OCI-LY1 (cell line): ENCODE measurements around the gene GHRH.

Experiments used
- H2AFZ ChIP-seq: fragments of 200-600 bp; sonication (generic), shearing (Covaris generic); 2 replicates; pipeline ENCODE4 v1.6.0; 2014; ENCODE audit warnings: antibody characterized with exemption, mild to moderate bottlenecking, low read length
- H3F3A ChIP-seq: fragments of 200-600 bp; sonication (generic), shearing (Covaris generic); 2 replicates; pipeline ENCODE4 v1.6.0; 2014; ENCODE audit warnings: mild to moderate bottlenecking, antibody characterized with exemption, low read length, moderate library complexity; ENCODE audit not compliant: insufficient read depth
- H3K27ac ChIP-seq: fragments of 200-600 bp; sonication (generic); 2 replicates; pipeline ENCODE4 v1.5.1; 2014; ENCODE audit warnings: low read length, mixed run types, mild to moderate bottlenecking, low read depth; ENCODE audit not compliant: poor library complexity, severe bottlenecking
- H3K27me3 ChIP-seq: fragments of 200-600 bp; sonication (generic); 2 replicates; pipeline ENCODE4 v1.6.0; 2014; ENCODE audit warnings: antibody characterized with exemption, mild to moderate bottlenecking, low read length, moderate library complexity; ENCODE audit not compliant: insufficient read depth
- H3K36me3 ChIP-seq: fragments of 200-600 bp; sonication (generic); 2 replicates; pipeline ENCODE4 v1.6.1; 2014; ENCODE audit warnings: mild to moderate bottlenecking, antibody characterized with exemption, low read length, moderate library complexity, mixed read lengths; ENCODE audit not compliant: insufficient read depth
- H3K4me1 ChIP-seq: fragments of 200-600 bp; sonication (generic); 2 replicates; pipeline ENCODE4 v1.5.1; 2014; ENCODE audit warnings: mild to moderate bottlenecking, low read length, moderate library complexity; ENCODE audit not compliant: insufficient read depth, severe bottlenecking
- H3K4me2 ChIP-seq: fragments of 200-600 bp; sonication (generic), shearing (Covaris generic); 2 replicates; pipeline ENCODE4 v1.6.1; 2014; ENCODE audit warnings: low read length
- H3K4me3 ChIP-seq: fragments of 200-600 bp; sonication (generic); 2 replicates; pipeline ENCODE4 v1.5.1; 2014; ENCODE audit warnings: low read length, low read depth, mild to moderate bottlenecking, mixed read lengths; ENCODE audit not compliant: poor library complexity, severe bottlenecking
- H3K79me2 ChIP-seq: fragments of 200-600 bp; shearing (Covaris generic); 2 replicates; pipeline ENCODE4 v1.6.1; 2016; ENCODE audit warnings: mixed run types, low read length, mixed read lengths; ENCODE audit not compliant: insufficient read depth
- H3K9ac ChIP-seq: fragments of 200-600 bp; sonication (generic), shearing (Covaris generic); 2 replicates; pipeline ENCODE4 v1.6.1; 2014; ENCODE audit warnings: mild to moderate bottlenecking, low read length, mixed read lengths
- H3K9me2 ChIP-seq: fragments of 200-600 bp; sonication (generic), shearing (Covaris generic); 2 replicates; pipeline ENCODE4 v1.6.1; 2014; ENCODE audit warnings: low read depth, mild to moderate bottlenecking, low read length, mixed read lengths
- H3K9me3 ChIP-seq: fragments of 200-600 bp; shearing (Covaris generic); 2 replicates; pipeline ENCODE4 v1.6.1; 2014; ENCODE audit warnings: low read length, mixed read lengths
- H4K20me1 ChIP-seq: fragments of 200-600 bp; sonication (generic), shearing (Covaris generic); 2 replicates; pipeline ENCODE4 v1.6.0; 2016; ENCODE audit warnings: mild to moderate bottlenecking, low read length; ENCODE audit not compliant: insufficient read depth
- EZH2 ChIP-seq: fragments of 200-600 bp; sonication (generic), shearing (Covaris generic); IDR thresholded peaks from 2 replicates; pipeline ENCODE4 v1.8.0; 2017; ENCODE audit warnings: borderline replicate concordance, mixed run types, mild to moderate bottlenecking, antibody characterized with exemption, low read length, moderate library complexity, mixed read lengths
- TF ChIP-seq, protein P1 (sequence below): fragments of 200-600 bp; sonication (generic), shearing (Covaris generic); IDR thresholded peaks from 2 replicates; pipeline ENCODE4 v1.5.1; 2017; ENCODE audit warnings: mild to moderate bottlenecking, antibody characterized with exemption, low read length, moderate library complexity, mixed read lengths

GHRH gene

DNA sequence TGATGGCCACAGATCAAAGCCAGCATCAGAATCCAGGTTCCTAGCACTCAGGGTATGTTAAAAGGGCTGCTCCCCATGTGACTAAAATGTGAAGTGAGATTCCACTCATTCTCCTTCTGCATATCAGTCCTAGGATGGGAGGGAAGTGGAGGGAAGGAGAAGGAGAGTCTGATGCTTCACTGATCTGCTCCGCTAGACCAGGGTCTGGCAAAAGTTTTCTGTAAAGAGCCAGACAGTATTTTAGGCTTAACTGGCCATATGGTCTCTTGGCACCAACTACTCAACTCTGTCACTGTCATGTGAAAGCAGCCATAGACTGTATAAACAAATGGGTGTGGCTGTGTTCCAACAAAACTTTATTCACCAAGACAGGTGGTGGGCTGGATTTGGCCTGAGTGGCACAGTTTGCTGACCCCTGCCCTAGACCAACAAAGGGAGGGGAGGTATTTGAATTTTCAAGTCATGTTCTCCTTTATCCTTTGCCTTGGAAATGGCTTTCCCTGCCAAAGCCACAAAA, 22.6 kb downstream of the GHRH start:
- Histone ChIP-seq H3K27ac (no peak overlapping the region), H3K36me3 (peaks cover 95% of the 10 kb centered on the region), H3K4me3 (no peak overlapping the region), H3K9me3 (no peaks in the 10 kb centered on the region), H4K20me1 (no peaks in the 10 kb centered on the region), H3K4me2 (no peak overlapping the region), H3K79me2 (no peaks in the 10 kb centered on the region), H3K9ac (no peak overlapping the region), H3F3A (no peaks in the 10 kb centered on the region), H3K27me3 (no peaks in the 10 kb centered on the region), H3K4me1 (no peaks in the 10 kb centered on the region), H2AFZ (no peak overlapping the region), H3K9me2 (no peaks in the 10 kb centered on the region)
- TF ChIP-seq, protein P1, sequence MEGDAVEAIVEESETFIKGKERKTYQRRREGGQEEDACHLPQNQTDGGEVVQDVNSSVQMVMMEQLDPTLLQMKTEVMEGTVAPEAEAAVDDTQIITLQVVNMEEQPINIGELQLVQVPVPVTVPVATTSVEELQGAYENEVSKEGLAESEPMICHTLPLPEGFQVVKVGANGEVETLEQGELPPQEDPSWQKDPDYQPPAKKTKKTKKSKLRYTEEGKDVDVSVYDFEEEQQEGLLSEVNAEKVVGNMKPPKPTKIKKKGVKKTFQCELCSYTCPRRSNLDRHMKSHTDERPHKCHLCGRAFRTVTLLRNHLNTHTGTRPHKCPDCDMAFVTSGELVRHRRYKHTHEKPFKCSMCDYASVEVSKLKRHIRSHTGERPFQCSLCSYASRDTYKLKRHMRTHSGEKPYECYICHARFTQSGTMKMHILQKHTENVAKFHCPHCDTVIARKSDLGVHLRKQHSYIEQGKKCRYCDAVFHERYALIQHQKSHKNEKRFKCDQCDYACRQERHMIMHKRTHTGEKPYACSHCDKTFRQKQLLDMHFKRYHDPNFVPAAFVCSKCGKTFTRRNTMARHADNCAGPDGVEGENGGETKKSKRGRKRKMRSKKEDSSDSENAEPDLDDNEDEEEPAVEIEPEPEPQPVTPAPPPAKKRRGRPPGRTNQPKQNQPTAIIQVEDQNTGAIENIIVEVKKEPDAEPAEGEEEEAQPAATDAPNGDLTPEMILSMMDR, result no peak
- no peak for TF ChIP-seq EZH2

DNA sequence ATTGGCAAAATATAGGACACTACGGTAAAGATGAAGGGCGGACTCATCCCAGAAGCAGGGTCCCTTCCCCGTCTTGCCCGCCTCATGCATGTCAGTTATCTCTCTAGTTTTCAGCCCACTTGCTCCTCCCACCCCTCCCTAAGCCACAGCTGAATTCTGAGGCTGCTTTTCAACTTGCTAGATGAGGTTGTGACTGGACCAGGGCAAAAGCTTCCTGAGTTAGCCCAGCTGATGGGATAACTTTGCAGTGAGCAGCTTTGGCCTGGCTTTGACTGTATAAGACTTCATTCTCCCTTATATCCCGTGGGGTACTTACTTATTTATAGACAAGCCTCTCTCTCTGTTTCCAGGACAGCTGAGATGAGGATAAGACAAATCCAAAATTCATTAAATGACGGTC, 23.2 kb downstream of the GHRH start:
- Histone ChIP-seq H3K4me1 (no peaks in the 10 kb centered on the region), H4K20me1 (no peaks in the 10 kb centered on the region), H3K9ac (no peak overlapping the region), H3K27ac (no peak overlapping the region), H3K27me3 (no peaks in the 10 kb centered on the region), H3K79me2 (no peaks in the 10 kb centered on the region), H3K4me3 (no peak overlapping the region), H3K9me3 (no peaks in the 10 kb centered on the region), H2AFZ (no peak overlapping the region), H3K9me2 (no peaks in the 10 kb centered on the region), H3K36me3 (peaks cover 97% of the 10 kb centered on the region), H3K4me2 (no peak overlapping the region), H3F3A (no peaks in the 10 kb centered on the region)
- TF ChIP-seq, protein P1, result no peak
- TF ChIP-seq EZH2, result no peak

DNA sequence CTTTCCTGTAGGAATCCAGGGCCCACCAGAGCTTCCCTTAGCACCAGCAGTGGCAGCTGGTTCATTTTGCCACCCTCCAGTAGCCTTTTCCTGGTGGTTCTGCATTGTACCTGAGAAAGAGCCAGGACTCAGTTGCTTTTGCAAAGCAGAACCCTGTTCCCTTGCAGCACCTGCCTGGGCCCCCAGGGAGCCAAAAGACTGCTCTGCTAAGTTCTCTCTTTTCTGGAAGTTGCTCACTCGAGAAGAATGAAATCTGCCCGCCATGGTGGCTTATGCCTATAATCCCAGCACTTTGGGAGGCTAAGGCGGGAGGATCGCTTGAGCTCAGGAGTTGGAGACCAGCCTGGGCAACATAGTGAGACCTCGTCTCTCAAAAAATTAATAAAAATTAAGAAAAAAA, 24.0 kb downstream of the GHRH start:
- no peaks in the 10 kb centered on the region for H3K9me2 ChIP-seq
- peaks cover 95% of the 10 kb centered on the region for H3K36me3 ChIP-seq
- no peaks in the 10 kb centered on the region for H3F3A ChIP-seq
- no peaks in the 10 kb centered on the region for H4K20me1 ChIP-seq
- TF ChIP-seq, protein P1, result no peak
- TF ChIP-seq EZH2, result no peak
- no peak overlapping the region for H2AFZ ChIP-seq
- H3K9me3 ChIP-seq, result no peaks in the 10 kb centered on the region
- H3K4me1 ChIP-seq, result no peaks in the 10 kb centered on the region
- H3K4me3 ChIP-seq, result no peak overlapping the region
- H3K79me2 ChIP-seq, result no peaks in the 10 kb centered on the region
- no peak overlapping the region for H3K27ac ChIP-seq
- H3K9ac ChIP-seq, result no peak overlapping the region
- no peaks in the 10 kb centered on the region for H3K27me3 ChIP-seq
- H3K4me2 ChIP-seq, result no peak overlapping the region
